ENCODE measurements around the gene STXBP5. TPM values are rescaled to one million over a fixed set of nuclear protein-coding genes. Genes with fewer than 3 reads are reported as not detected.

STXBP5 gene
- total RNA-seq, 1 donor from 2014 or later: 29.5 TPM

- no peak for DNase-seq (ENCODE audit: low spot score)
- Mint-ChIP-seq H3K27ac (no peak overlapping the region), H3K36me3 (ENCODE audit: low read depth) (peaks cover 13% of the 10 kb centered on the region), H3K9me3 (no peaks in the 10 kb centered on the region), H3K27me3 (ENCODE audit: insufficient read depth) (no peaks in the 10 kb centered on the region), H3K4me1 (ENCODE audit: low read depth) (peaks cover 39% of the 10 kb centered on the region), H3K4me3 (no peak overlapping the region)
- intact Hi-C loops (cut with micrococcal nuclease): loop anchor here (10.0 kb wide), 1 partner anchor 177 kb away; no protein-coding TSS in a partner anchor
Measured at GRCh38 chr6:147207351-147207750, 3.1 kb downstream of the STXBP5 start.

GRCh38 chr6:147207837-147208754, 3.9 kb downstream of the STXBP5 start:
- H3K4me1 Mint-ChIP-seq (ENCODE audit: low read depth): peaks cover 37% of the 10 kb centered on the region
- DNase-seq (ENCODE audit: low spot score): no peak
- intact Hi-C loops (cut with micrococcal nuclease): loop anchor here (10.0 kb wide), 1 partner anchor 177 kb away; no protein-coding TSS in a partner anchor
- H3K36me3 Mint-ChIP-seq (ENCODE audit: low read depth): peaks cover 16% of the 10 kb centered on the region
- no peak overlapping the region for H3K4me3 Mint-ChIP-seq
- H3K27me3 Mint-ChIP-seq (ENCODE audit: insufficient read depth): no peaks in the 10 kb centered on the region
- no peak overlapping the region for H3K27ac Mint-ChIP-seq
- H3K9me3 Mint-ChIP-seq: no peaks in the 10 kb centered on the region

- no peak for DNase-seq (ENCODE audit: low spot score)
- peaks cover 21% of the 10 kb centered on the region for H3K36me3 Mint-ChIP-seq (ENCODE audit: low read depth)
- no peak overlapping the region for H3K4me3 Mint-ChIP-seq
- H3K27me3 Mint-ChIP-seq (ENCODE audit: insufficient read depth): no peaks in the 10 kb centered on the region
- no peaks in the 10 kb centered on the region for H3K9me3 Mint-ChIP-seq
- peaks cover 34% of the 10 kb centered on the region for H3K4me1 Mint-ChIP-seq (ENCODE audit: low read depth)
- intact Hi-C loops (cut with micrococcal nuclease): loop anchor here (10.0 kb wide), 1 partner anchor 175 kb away; no protein-coding TSS in a partner anchor
- no peak overlapping the region for H3K27ac Mint-ChIP-seq
Measured at GRCh38 chr6:147209762-147210449, 5.7 kb downstream of the STXBP5 start.

- no peaks in the 10 kb centered on the region for H3K27me3 Mint-ChIP-seq (ENCODE audit: insufficient read depth)
- H3K4me3 Mint-ChIP-seq: no peak overlapping the region
- peaks cover 24% of the 10 kb centered on the region for H3K4me1 Mint-ChIP-seq (ENCODE audit: low read depth)
- no peak overlapping the region for H3K27ac Mint-ChIP-seq
- H3K36me3 Mint-ChIP-seq (ENCODE audit: low read depth): peaks cover 18% of the 10 kb centered on the region
- DNase-seq (ENCODE audit: low spot score): no peak
- H3K9me3 Mint-ChIP-seq: no peaks in the 10 kb centered on the region
- intact Hi-C loops (cut with micrococcal nuclease): no loop called here
Measured at GRCh38 chr6:147211349-147211748, 7.1 kb downstream of the STXBP5 start.

GRCh38 chr6:147211831-147212230, 7.6 kb downstream of the STXBP5 start:
- H3K4me3 Mint-ChIP-seq: no peak overlapping the region
- no peaks in the 10 kb centered on the region for H3K27me3 Mint-ChIP-seq (ENCODE audit: insufficient read depth)
- H3K27ac Mint-ChIP-seq: no peak overlapping the region
- DNase-seq (ENCODE audit: low spot score): no peak
- no peaks in the 10 kb centered on the region for H3K9me3 Mint-ChIP-seq
- H3K36me3 Mint-ChIP-seq (ENCODE audit: low read depth): peaks cover 18% of the 10 kb centered on the region
- intact Hi-C loops (cut with micrococcal nuclease): no loop called here
- peaks cover 19% of the 10 kb centered on the region for H3K4me1 Mint-ChIP-seq (ENCODE audit: low read depth)

- Mint-ChIP-seq H3K27me3 (ENCODE audit: insufficient read depth) (no peaks in the 10 kb centered on the region), H3K27ac (no peak overlapping the region), H3K4me3 (no peak overlapping the region), H3K4me1 (ENCODE audit: low read depth) (peaks cover 11% of the 10 kb centered on the region), H3K36me3 (ENCODE audit: low read depth) (peaks cover 18% of the 10 kb centered on the region), H3K9me3 (no peaks in the 10 kb centered on the region)
- no peak for DNase-seq (ENCODE audit: low spot score)
- intact Hi-C loops (cut with micrococcal nuclease): no loop called here
Measured at GRCh38 chr6:147212622-147213021, 8.4 kb downstream of the STXBP5 start.

GRCh38 chr6:147213772-147214171, 9.6 kb downstream of the STXBP5 start:
- Mint-ChIP-seq H3K27me3 (ENCODE audit: insufficient read depth) (no peaks in the 10 kb centered on the region), H3K4me3 (no peak overlapping the region), H3K36me3 (ENCODE audit: low read depth) (peaks cover 21% of the 10 kb centered on the region), H3K9me3 (no peaks in the 10 kb centered on the region), H3K4me1 (ENCODE audit: low read depth) (peaks cover 6% of the 10 kb centered on the region), H3K27ac (no peak overlapping the region)
- DNase-seq (ENCODE audit: low spot score): no peak
- intact Hi-C loops (cut with micrococcal nuclease): no loop called here

- intact Hi-C loops (cut with micrococcal nuclease): no loop called here
- Mint-ChIP-seq H3K4me3 (no peak overlapping the region), H3K4me1 (ENCODE audit: low read depth) (peaks cover 8% of the 10 kb centered on the region), H3K9me3 (no peaks in the 10 kb centered on the region), H3K27me3 (ENCODE audit: insufficient read depth) (no peaks in the 10 kb centered on the region), H3K36me3 (ENCODE audit: low read depth) (peaks cover 26% of the 10 kb centered on the region), H3K27ac (no peak overlapping the region)
- DNase-seq (ENCODE audit: low spot score): no peak
Measured at GRCh38 chr6:147214248-147215227, 10.3 kb downstream of the STXBP5 start.

GRCh38 chr6:147216915-147217314, 12.7 kb downstream of the STXBP5 start:
- no peak overlapping the region for H3K27ac Mint-ChIP-seq
- intact Hi-C loops (cut with micrococcal nuclease): no loop called here
- no peaks in the 10 kb centered on the region for H3K9me3 Mint-ChIP-seq
- no peak overlapping the region for H3K4me3 Mint-ChIP-seq
- no peaks in the 10 kb centered on the region for H3K27me3 Mint-ChIP-seq (ENCODE audit: insufficient read depth)
- DNase-seq (ENCODE audit: low spot score): no peak
- H3K4me1 Mint-ChIP-seq (ENCODE audit: low read depth): peaks cover 10% of the 10 kb centered on the region
- H3K36me3 Mint-ChIP-seq (ENCODE audit: low read depth): peaks cover 23% of the 10 kb centered on the region

- DNase-seq (ENCODE audit: low spot score): no peak
- peaks cover 25% of the 10 kb centered on the region for H3K36me3 Mint-ChIP-seq (ENCODE audit: low read depth)
- H3K9me3 Mint-ChIP-seq: no peaks in the 10 kb centered on the region
- intact Hi-C loops (cut with micrococcal nuclease): no loop called here
- H3K27ac Mint-ChIP-seq: no peak overlapping the region
- peaks cover 20% of the 10 kb centered on the region for H3K4me1 Mint-ChIP-seq (ENCODE audit: low read depth)
- H3K27me3 Mint-ChIP-seq (ENCODE audit: insufficient read depth): no peaks in the 10 kb centered on the region
- H3K4me3 Mint-ChIP-seq: no peak overlapping the region
Measured at GRCh38 chr6:147217840-147218404, 13.7 kb downstream of the STXBP5 start.

- Mint-ChIP-seq H3K36me3 (ENCODE audit: low read depth) (peaks cover 28% of the 10 kb centered on the region), H3K27ac (no peak overlapping the region), H3K9me3 (no peaks in the 10 kb centered on the region), H3K4me3 (no peak overlapping the region), H3K4me1 (ENCODE audit: low read depth) (peaks cover 21% of the 10 kb centered on the region), H3K27me3 (ENCODE audit: insufficient read depth) (no peaks in the 10 kb centered on the region)
- intact Hi-C loops (cut with micrococcal nuclease): no loop called here
- no peak for DNase-seq (ENCODE audit: low spot score)
Measured at GRCh38 chr6:147218797-147219196, 14.6 kb downstream of the STXBP5 start.

GRCh38 chr6:147219463-147219862, 15.2 kb downstream of the STXBP5 start:
- H3K36me3 Mint-ChIP-seq (ENCODE audit: low read depth): peaks cover 27% of the 10 kb centered on the region
- H3K27ac Mint-ChIP-seq: no peak overlapping the region

More at GRCh38 chr6:147219463-147219862, 15.2 kb downstream of the STXBP5 start:
- DNase-seq (ENCODE audit: low spot score): no peak
- Mint-ChIP-seq H3K4me1 (ENCODE audit: low read depth) (peaks cover 21% of the 10 kb centered on the region), H3K9me3 (no peaks in the 10 kb centered on the region), H3K27me3 (ENCODE audit: insufficient read depth) (no peaks in the 10 kb centered on the region), H3K4me3 (no peak overlapping the region)
- intact Hi-C loops (cut with micrococcal nuclease): no loop called here

Measured in activated T-helper 1 cell treated with anti-CD3 and anti-CD28 coated beads, Interleukin-12 subunit alpha, Interleukin-12 subunit beta, Interleukin-2, Interleukin-4 antibody, amounts not matched to agents 30 ng/mL and 10 ng/mL and 1 ng/mL, durations not matched to agents 14 hours and 24 hours and 36 hours (primary cell).